Adrenal gland (tissue), 5 donors: ENCODE data around the gene TDRD7.

ENCODE experiments used
- CTCF ChIP-seq, 6 experiments: fragments of 450-650 bp in 4 of 6; fragments of 200-600 bp in 2 of 6; sonication (generic) in 1 of 6; IDR thresholded peaks; 1 replicate in 5 of 6; 2 replicates in 1 of 6; pipeline versions ENCODE4 v1.5.1 to v1.8.0; 2016 to 2021; ENCODE audit warnings: antibody characterized with exemption in 6 of 6, mild to moderate bottlenecking in 2 of 6, moderate library complexity in 1 of 6
- POLR2A ChIP-seq, 2 donors: fragments of 450-650 bp; IDR thresholded peaks; one replicate each; pipeline ENCODE4 v1.6.1; 2017; ENCODE audit warnings: antibody characterized with exemption in 2 of 2, mild to moderate bottlenecking in 2 of 2, moderate library complexity in 1 of 2
- donor health status: DM: no; HTN: no; CAD: no.

DNA sequence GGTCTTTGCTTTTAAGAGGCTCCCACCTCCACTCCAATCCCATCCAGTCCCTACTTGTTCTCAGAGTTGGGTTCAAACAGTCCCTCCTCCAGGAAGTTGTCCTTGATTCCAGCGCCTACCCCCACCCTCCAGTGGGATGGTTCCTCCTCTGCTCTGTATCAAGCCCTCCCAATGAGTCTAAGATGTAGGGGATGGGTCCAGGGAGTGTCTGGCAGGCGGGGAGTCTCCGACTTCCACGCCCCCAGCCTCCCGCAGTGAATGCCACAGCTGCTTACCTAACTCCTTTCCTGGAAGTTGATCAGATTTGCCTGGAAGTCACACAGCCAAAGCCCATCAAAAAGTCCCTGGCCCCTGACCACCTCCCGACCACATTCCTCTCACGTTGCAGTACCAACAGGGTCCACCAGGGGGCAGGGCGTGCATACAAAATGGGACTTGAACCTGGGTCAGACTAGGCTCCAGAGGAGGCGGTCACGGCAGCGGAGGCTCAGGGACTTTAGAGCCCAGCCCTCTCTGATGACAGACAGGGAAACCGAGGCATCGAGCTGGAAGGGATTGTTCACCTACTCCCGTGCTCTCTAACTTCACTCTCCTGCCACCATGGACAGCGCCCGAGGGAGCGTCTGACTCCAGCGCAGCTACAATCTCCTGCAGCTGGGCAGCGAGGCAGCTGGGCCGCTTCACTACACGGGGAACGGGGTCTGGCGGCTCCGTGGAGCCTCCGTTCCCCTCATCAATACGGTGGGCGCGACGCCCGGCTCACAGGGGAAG lies 25.0 kb upstream of the TDRD7 start:
- TF ChIP-seq CTCF (IDR thresholded peaks at IDR 0.05) (peak; percentile 91 to 95 (median 94)), POLR2A (IDR thresholded peaks at IDR 0.05) (no peak)
